GM12891 (cell line): ENCODE data around the gene FUOM.

ENCODE experiments used
- PAX5 ChIP-seq: IDR thresholded peaks from 2 replicates; pipeline ENCODE4 v1.6.1; 2011; ENCODE audit warnings: low read length, moderate library complexity, mild to moderate bottlenecking; ENCODE audit not compliant: insufficient read depth, severe bottlenecking
- POLR2A ChIP-seq: IDR thresholded peaks from 2 replicates; pipeline ENCODE4 v1.6.1; 2011; ENCODE audit warnings: low read depth, low read length, control low read depth
- POLR2AphosphoS5 ChIP-seq: IDR thresholded peaks from 2 replicates; pipeline ENCODE4 v1.6.1; 2011; ENCODE audit warnings: low read depth, low read length, control low read depth
- POU2F2 ChIP-seq: IDR thresholded peaks from 2 replicates; pipeline ENCODE4 v1.6.1; 2011; ENCODE audit warnings: low read depth, mild to moderate bottlenecking, control low read depth, low read length, moderate library complexity
- SPI1 ChIP-seq: IDR thresholded peaks from 2 replicates; pipeline ENCODE4 v1.6.1; 2011; ENCODE audit warnings: low read depth, low read length, control low read depth
- TAF1 ChIP-seq: IDR thresholded peaks from 2 replicates; pipeline ENCODE4 v1.6.1; 2011; ENCODE audit warnings: low read depth, low read length, control low read depth

GRCh38 chr10:133336118-133336576, 21.7 kb downstream of the FUOM start:
- TF ChIP-seq POLR2AphosphoS5 (no peak), TAF1 (no peak), POLR2A (no peak), PAX5 (no peak), SPI1 (no peak), POU2F2 (no peak)
